HCT116 (cell line): ENCODE measurements around the gene PSMG1. TPM values are rescaled to one million over a fixed set of nuclear protein-coding genes. Genes with fewer than 3 reads are reported as not detected.

Experiments used
- ATAC-seq: fragments of 200-7000 bp; cut with Tn5 transposase; 2 replicates; pipeline ENCODE4 v1.9.1; 2020; ENCODE audit warnings: mild to moderate bottlenecking, moderate library complexity
- BruUV-seq: library from RNA; stranded (reverse); fragments of 400-500 nt; replicated peaks from 2 replicates; lab custom pipeline; 2021; lab: Mats Ljungman, UMichigan
- CTCF ChIA-PET: fragments of 300-600 bp; sonication (Branson Sonifier 250); formaldehyde crosslinking; loops from one replicate; lab custom pipeline; 2021; ENCODE audit warnings: antibody characterized with exemption; lab: Charles Lee
- POLR2A ChIA-PET: fragments of 300-600, 350-600 bp; sonication (Branson Sonifier 250); formaldehyde crosslinking; loops from one replicate; lab custom pipeline; 2021; ENCODE audit warnings: antibody characterized with exemption; lab: Charles Lee
- RAD21 ChIA-PET, 2 experiments: fragments of 300-600 bp; sonication (Branson Sonifier 250); formaldehyde crosslinking; loops; one replicate each; lab custom pipeline; 2023; ENCODE audit warnings: low total read pairs in 2 of 2; ENCODE audit not compliant: uncharacterized antibody in 2 of 2, unreplicated experiment in 2 of 2, low non-redundant PET in 1 of 2; lab: Charles Lee
- DNase-seq: peaks from one replicate; pipeline ENCODE4 v3.0.0-alpha.2; 2010; ENCODE audit warnings: low read depth, low spot score
- H2AFZ ChIP-seq: fragments of 200-600 bp; shearing (Covaris generic), sonication (generic); 2 replicates; pipeline ENCODE4 v1.6.1; 2017; ENCODE audit warnings: low read depth, mixed run types, mixed read lengths, antibody characterized with exemption, low read length; ENCODE audit not compliant: poor library complexity, severe bottlenecking
- H3K27ac ChIP-seq: 2 replicates; pipeline ENCODE4 v1.5.1; 2012; ENCODE audit warnings: low read depth, low read length
- H3K27me3 ChIP-seq: fragments of 200-600 bp; sonication (generic); 2 replicates; pipeline ENCODE4 v1.6.1; 2016; ENCODE audit warnings: mixed run types, low read length, mixed read lengths; ENCODE audit not compliant: insufficient read depth
- H3K36me3 ChIP-seq, 2 experiments: fragments of 200-500 bp in 1 of 2; fragments of 200-600 bp in 1 of 2; sonication (Bioruptor generic) in 1 of 2; sonication (generic) in 1 of 2; 2 replicates each; pipeline versions ENCODE4 v1.5.1 to v1.6.1; 2014 to 2016; ENCODE audit warnings: low read length in 2 of 2, inconsistent platforms in 1 of 2, mixed read lengths in 1 of 2, mixed run types in 1 of 2; ENCODE audit not compliant: insufficient read depth in 2 of 2, control insufficient read depth in 1 of 2
- H3K4me1 ChIP-seq, 2 experiments: fragments of 200-600 bp in 1 of 2; sonication (generic) in 1 of 2; 2 replicates each; pipeline versions ENCODE4 v1.5.1 to v1.6.1; 2012 to 2017; ENCODE audit warnings: low read length in 2 of 2, inconsistent platforms in 1 of 2, mild to moderate bottlenecking in 1 of 2, mixed read lengths in 1 of 2, mixed run types in 1 of 2, moderate library complexity in 1 of 2; ENCODE audit not compliant: insufficient read depth in 2 of 2, control insufficient read depth in 1 of 2
- H3K4me2 ChIP-seq: fragments of 200-600 bp; sonication (generic); 2 replicates; pipeline ENCODE4 v1.6.1; 2017; ENCODE audit warnings: mixed run types, low read length, mixed read lengths
- H3K4me3 ChIP-seq, 2 experiments: fragments of 200-600 bp in 1 of 2; sonication (generic) in 1 of 2; replicated peaks in 1 of 2; 2 replicates each; pipeline ENCODE4 v1.5.1; 2011 to 2016; ENCODE audit warnings: low read length in 2 of 2, control low read depth in 1 of 2, low read depth in 1 of 2, mild to moderate bottlenecking in 1 of 2, mixed read lengths in 1 of 2, mixed run types in 1 of 2
- H3K79me2 ChIP-seq: fragments of 200-600 bp; sonication (generic); 2 replicates; pipeline ENCODE4 v1.6.1; 2017; ENCODE audit warnings: mild to moderate bottlenecking, mixed run types, low read length, moderate library complexity, mixed read lengths; ENCODE audit not compliant: insufficient read depth
- H3K9ac ChIP-seq: fragments of 200-600 bp; sonication (generic); 2 replicates; pipeline ENCODE4 v1.6.1; 2016; ENCODE audit warnings: low read length, mixed read lengths
- H3K9me2 ChIP-seq: fragments of 200-600 bp; sonication (generic), shearing (Covaris generic); 2 replicates; pipeline ENCODE4 v1.6.1; 2017; ENCODE audit warnings: mixed run types, mild to moderate bottlenecking, moderate library complexity; ENCODE audit not compliant: insufficient read depth
- H3K9me3 ChIP-seq, 2 experiments: fragments of 200-500 bp in 1 of 2; fragments of 200-600 bp in 1 of 2; sonication (Bioruptor generic) in 1 of 2; sonication (generic) in 1 of 2; 2 replicates each; pipeline ENCODE4 v1.6.1; 2014 to 2017; ENCODE audit warnings: low read length in 2 of 2, mixed read lengths in 2 of 2, inconsistent platforms in 1 of 2, low read depth in 1 of 2, mild to moderate bottlenecking in 1 of 2, mixed run types in 1 of 2, moderate library complexity in 1 of 2; ENCODE audit not compliant: control insufficient read depth in 1 of 2, insufficient read depth in 1 of 2
- H4K20me1 ChIP-seq: fragments of 200-600 bp; sonication (generic), shearing (Covaris generic); 2 replicates; pipeline ENCODE4 v1.6.1; 2017; ENCODE audit warnings: mixed run types, mild to moderate bottlenecking, moderate library complexity; ENCODE audit not compliant: insufficient read depth
- CBX3 ChIP-seq: IDR thresholded peaks from 2 replicates; pipeline ENCODE4 v1.6.1; 2012; ENCODE audit warnings: low read depth
- CEBPB ChIP-seq: IDR thresholded peaks from 2 replicates; pipeline ENCODE4 v1.6.1; 2012; ENCODE audit warnings: low read depth
- CTCF ChIP-seq, 3 experiments: fragments of 200-600 bp in 1 of 3; sonication (generic) in 1 of 3; IDR thresholded peaks in 2 of 3; conservative IDR thresholded peaks in 1 of 3; 2 replicates each; pipeline ENCODE4 v1.5.1; 2012 to 2017; ENCODE audit warnings: low read depth in 2 of 3, low read length in 2 of 3, antibody characterized with exemption in 1 of 3, borderline replicate concordance in 1 of 3, control low read depth in 1 of 3, mild to moderate bottlenecking in 1 of 3, mixed read lengths in 1 of 3, mixed run types in 1 of 3, moderate library complexity in 1 of 3; ENCODE audit not compliant: insufficient read depth in 1 of 3
- ELF1 ChIP-seq: IDR thresholded peaks from 2 replicates; pipeline ENCODE4 v1.6.1; 2012; ENCODE audit warnings: low read depth, borderline replicate concordance
- POLR2A ChIP-seq: IDR thresholded peaks from 2 replicates; pipeline ENCODE4 v1.7.0; 2011; ENCODE audit warnings: borderline replicate concordance; ENCODE audit not compliant: insufficient read depth, insufficient read length; ENCODE audit errors: extremely low read depth
- RAD21 ChIP-seq: IDR thresholded peaks from 2 replicates; pipeline ENCODE4 v1.6.1; 2012; ENCODE audit warnings: low read depth, mild to moderate bottlenecking
- SIN3A ChIP-seq: IDR thresholded peaks from 2 replicates; pipeline ENCODE4 v1.6.1; 2012; ENCODE audit warnings: low read depth
- SRF ChIP-seq: IDR thresholded peaks from 2 replicates; pipeline ENCODE4 v1.6.1; 2012; ENCODE audit warnings: low read depth
- TCF7L2 ChIP-seq: IDR thresholded peaks from 2 replicates; pipeline ENCODE4 v1.7.0; 2011; ENCODE audit warnings: borderline replicate concordance, inconsistent platforms; ENCODE audit not compliant: insufficient read depth, insufficient read length; ENCODE audit errors: extremely low read depth
- YY1 ChIP-seq: IDR thresholded peaks from 2 replicates; pipeline ENCODE4 v1.6.1; 2011; ENCODE audit warnings: low read length, low read depth, moderate library complexity, mild to moderate bottlenecking; ENCODE audit not compliant: insufficient replicate concordance; ENCODE audit errors: extremely low read depth
- ZBTB33 ChIP-seq: IDR thresholded peaks from 2 replicates; pipeline ENCODE4 v1.6.1; 2011; ENCODE audit warnings: mild to moderate bottlenecking, low read length, moderate library complexity; ENCODE audit not compliant: insufficient replicate concordance; ENCODE audit errors: extremely low read depth
- ZNF274 ChIP-seq: fragments of 200-500 bp; sonication (Bioruptor generic); IDR thresholded peaks from 2 replicates; pipeline ENCODE4 v1.6.1; 2014; ENCODE audit warnings: mild to moderate bottlenecking, low read depth, low read length, inconsistent platforms
- intact Hi-C: fragments of 100-400 bp; cut with micrococcal nuclease; formaldehyde crosslinking; loops from 2 replicates; pipeline ENCODE4 v1.10.0; 2022
- total RNA-seq: library from RNA; stranded (reverse); gene quantifications from one replicate; pipeline ENCODE4 v1.2.1, GENCODE V29; 2021; ENCODE audit not compliant: unreplicated experiment
- TF ChIP-seq, protein P1 (sequence below): IDR thresholded peaks from 2 replicates; pipeline ENCODE4 v1.6.1; 2012; ENCODE audit warnings: low read depth

PSMG1 gene
- total RNA-seq, 1 experiment from 2014 or later, result 83.7 TPM

- Histone ChIP-seq H3K9me2 (no peaks in the 10 kb centered on the region), H3K27ac (no peak overlapping the region), H2AFZ (no peak overlapping the region), H3K36me3 (no peaks in the 10 kb centered on the region), H3K9ac (no peak overlapping the region), H3K4me3 (no peak overlapping the region), H3K4me2 (no peak overlapping the region), H3K79me2 (no peaks in the 10 kb centered on the region), H3K9me3 (no peaks in the 10 kb centered on the region), H3K27me3 (no peaks in the 10 kb centered on the region), H3K4me1 (peaks cover 7 to 11% of the 10 kb centered on the region in 2 experiments; a peak in 2 of 4 replicates), H4K20me1 (no peaks in the 10 kb centered on the region)
- no TSS peak for BruUV-seq
- DNase-seq, result no peak
- POLR2A ChIA-PET, result interaction anchor here (1.0 kb wide), 1 partner anchor 42 kb away, joined by 3 read pairs; the partner anchor contains the start of gene PSMG1
- RAD21 ChIA-PET, result no interaction called here
- no peak for ATAC-seq
- CTCF ChIA-PET, result no interaction called here
- no peak for TF ChIP-seq ZNF274
- TF ChIP-seq TCF7L2, result no peak
- TF ChIP-seq POLR2A, result no peak
- TF ChIP-seq, protein P1, sequence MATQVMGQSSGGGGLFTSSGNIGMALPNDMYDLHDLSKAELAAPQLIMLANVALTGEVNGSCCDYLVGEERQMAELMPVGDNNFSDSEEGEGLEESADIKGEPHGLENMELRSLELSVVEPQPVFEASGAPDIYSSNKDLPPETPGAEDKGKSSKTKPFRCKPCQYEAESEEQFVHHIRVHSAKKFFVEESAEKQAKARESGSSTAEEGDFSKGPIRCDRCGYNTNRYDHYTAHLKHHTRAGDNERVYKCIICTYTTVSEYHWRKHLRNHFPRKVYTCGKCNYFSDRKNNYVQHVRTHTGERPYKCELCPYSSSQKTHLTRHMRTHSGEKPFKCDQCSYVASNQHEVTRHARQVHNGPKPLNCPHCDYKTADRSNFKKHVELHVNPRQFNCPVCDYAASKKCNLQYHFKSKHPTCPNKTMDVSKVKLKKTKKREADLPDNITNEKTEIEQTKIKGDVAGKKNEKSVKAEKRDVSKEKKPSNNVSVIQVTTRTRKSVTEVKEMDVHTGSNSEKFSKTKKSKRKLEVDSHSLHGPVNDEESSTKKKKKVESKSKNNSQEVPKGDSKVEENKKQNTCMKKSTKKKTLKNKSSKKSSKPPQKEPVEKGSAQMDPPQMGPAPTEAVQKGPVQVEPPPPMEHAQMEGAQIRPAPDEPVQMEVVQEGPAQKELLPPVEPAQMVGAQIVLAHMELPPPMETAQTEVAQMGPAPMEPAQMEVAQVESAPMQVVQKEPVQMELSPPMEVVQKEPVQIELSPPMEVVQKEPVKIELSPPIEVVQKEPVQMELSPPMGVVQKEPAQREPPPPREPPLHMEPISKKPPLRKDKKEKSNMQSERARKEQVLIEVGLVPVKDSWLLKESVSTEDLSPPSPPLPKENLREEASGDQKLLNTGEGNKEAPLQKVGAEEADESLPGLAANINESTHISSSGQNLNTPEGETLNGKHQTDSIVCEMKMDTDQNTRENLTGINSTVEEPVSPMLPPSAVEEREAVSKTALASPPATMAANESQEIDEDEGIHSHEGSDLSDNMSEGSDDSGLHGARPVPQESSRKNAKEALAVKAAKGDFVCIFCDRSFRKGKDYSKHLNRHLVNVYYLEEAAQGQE, result no peak
- no peak for TF ChIP-seq YY1
- no peak for TF ChIP-seq SIN3A
- TF ChIP-seq CBX3, result no peak
- TF ChIP-seq CEBPB, result no peak
- no peak for TF ChIP-seq ELF1
- no peak for TF ChIP-seq RAD21
- TF ChIP-seq CTCF (IDR thresholded peaks at IDR 0.05 in 2 of 3, conservative IDR thresholded peaks at IDR 0.05 in 1 of 3; ENCODE audit: borderline replicate concordance in 1 of 3, insufficient read depth in 1 of 3, low read depth in 2 of 3, low read length in 2 of 3), result no peak
- TF ChIP-seq SRF, result no peak
- TF ChIP-seq ZBTB33, result no peak
- intact Hi-C loops, result no loop called here
Measured at GRCh38 chr21:39141502-39141901, 41.7 kb downstream of the PSMG1 start.
